A549 (cell line): ENCODE measurements around the gene FBXL15. TPM values are rescaled to one million over a fixed set of nuclear protein-coding genes. Genes with fewer than 3 reads are reported as not detected.

Experiments
- ATAC-seq, 2 experiments: fragments of 200-7000 bp in 1 of 2; fragments of >200 bp in 1 of 2; cut with Nextera tagmentation in 1 of 2; cut with Tn5 transposase in 1 of 2; 3 replicates each; pipeline versions ENCODE4 v1.8.0 to v1.9.1; 2018 to 2020; ENCODE audit warnings: mild to moderate bottlenecking in 1 of 2, moderate library complexity in 1 of 2
- CTCF ChIA-PET: fragments of 300-600 bp; sonication (Branson Sonifier 250); formaldehyde crosslinking; extraction: SDS; loops from one replicate; lab custom pipeline; 2021; ENCODE audit warnings: antibody characterized with exemption, inconsistent platforms; lab: Yijun Ruan, JAX
- POLR2A ChIA-PET: fragments of 350-600 bp; formaldehyde crosslinking; extraction: SDS; loops from one replicate; lab custom pipeline; 2021; ENCODE audit warnings: antibody characterized with exemption, inconsistent platforms; lab: Yijun Ruan, JAX
- DNase-seq, 2 experiments: peaks; one replicate each; pipeline versions ENCODE4 v3.0.0 to v3.0.0-alpha.2; 2011 to 2016; ENCODE audit warnings: low read depth in 1 of 2, low spot score in 1 of 2
- FAIRE-seq: peaks from 2 replicates; lab custom pipeline; 2011; peaks lifted over from hg19 to GRCh38; lab: Jason Lieb, UNC
- H3K27ac ChIP-seq, 2 experiments: fragments of >200 bp; sonication (Bioruptor Twin); formaldehyde crosslinking; 3 replicates each; pipeline ENCODE4 v1.5.1; 2016 to 2017
- H3K4me1 ChIP-seq: fragments of >200 bp; sonication (Bioruptor Twin); formaldehyde crosslinking; 3 replicates; pipeline ENCODE4 v1.6.1; 2016
- H3K4me2 ChIP-seq: fragments of >200 bp; sonication (Bioruptor Twin); formaldehyde crosslinking; 3 replicates; pipeline ENCODE4 v1.6.1; 2016
- H3K4me3 ChIP-seq: fragments of >200 bp; sonication (Bioruptor Twin); formaldehyde crosslinking; 3 replicates; pipeline ENCODE4 v1.5.1; 2016
- H3K9me3 ChIP-seq: fragments of >200 bp; sonication (Bioruptor Twin); formaldehyde crosslinking; 3 replicates; pipeline ENCODE4 v1.6.1; 2016
- BCL3 ChIP-seq: fragments of >200 bp; sonication (Bioruptor Twin); formaldehyde crosslinking; IDR thresholded peaks from 3 replicates; pipeline ENCODE4 v1.6.1; 2016
- FOXS1 ChIP-seq: fragments of 250-450 bp; sonication (Bioruptor Pico); IDR thresholded peaks from 2 replicates; pipeline ENCODE4 v1.5.0; 2020; ENCODE audit warnings: mild to moderate bottlenecking, moderate library complexity
- JUNB ChIP-seq: fragments of >200 bp; sonication (Bioruptor Twin); formaldehyde crosslinking; IDR thresholded peaks from 2 replicates; pipeline ENCODE4 v1.6.1; 2016
- KDM1A ChIP-seq: fragments of 200-600 bp; sonication (generic); IDR thresholded peaks from 2 replicates; pipeline ENCODE4 v1.6.1; 2016; ENCODE audit warnings: low read depth, mild to moderate bottlenecking
- KDM5A ChIP-seq: fragments of 200-600 bp; sonication (generic); IDR thresholded peaks from 2 replicates; pipeline ENCODE4 v1.6.1; 2016; ENCODE audit warnings: antibody characterized with exemption, mild to moderate bottlenecking
- MAX ChIP-seq: IDR thresholded peaks from 2 replicates; pipeline ENCODE4 v1.6.1; 2012
- NR3C1 ChIP-seq: fragments of >200 bp; sonication (Bioruptor Twin); formaldehyde crosslinking; IDR thresholded peaks from 3 replicates; pipeline ENCODE4 v1.6.1; 2017
- POLR2AphosphoS2 ChIP-seq: conservative IDR thresholded peaks from 2 replicates; pipeline ENCODE4 v1.6.1; 2012; ENCODE audit warnings: low read length, improper control_type of control experiment, inconsistent platforms
- REST ChIP-seq: fragments of 200-600 bp; sonication (generic); IDR thresholded peaks from 2 replicates; pipeline ENCODE4 v1.6.1; 2016; ENCODE audit warnings: antibody characterized with exemption, mild to moderate bottlenecking, moderate library complexity
- RFX5 ChIP-seq: fragments of 450-650 bp; IDR thresholded peaks from 2 replicates; pipeline ENCODE4 v1.7.1; 2014; ENCODE audit warnings: antibody characterized with exemption, mild to moderate bottlenecking, moderate library complexity
- TFCP2L1 ChIP-seq: fragments of 250-450 bp; sonication (Bioruptor Pico); IDR thresholded peaks from 2 replicates; pipeline ENCODE4 v1.5.0; 2021; ENCODE audit warnings: mild to moderate bottlenecking
- whole genome bisulfite sequencing: methylation state at CpG from one replicate; pipeline ENCODE4 v1.1.6; 2017; ENCODE audit errors: missing lambda C conversion rate; 5-methylcytosine and 5-hydroxymethylcytosine counted together
- polyA plus RNA-seq, 4 experiments: library from polyadenylated mRNA; depleted of rRNA in 3 of 4; stranded (reverse); fragments of >200 nt; fragmentation: RNase III in 1 of 4; extraction: RNeasy Plus Mini Kit Qiagen cat#74134 plus additional on column Dnase treatment in 1 of 4; gene quantifications; 2 replicates in 3 of 4; 3 replicates in 1 of 4; pipeline ENCODE4 v1.2.3, GENCODE V29; 2011 to 2017

FBXL15 gene
- polyA plus RNA-seq, 2 of the 4 experiments (the other 2 are of a cell fraction): 4.8 to 9.4 TPM

- WGBS: 80% methylated on average over 10 of the region's 13 CpGs
- POLR2A ChIA-PET: interaction anchor here (1.1 kb wide), 1 partner anchor 18 kb away, joined by 6 read pairs; the partner anchor contains the start of gene FBXL15
- Histone ChIP-seq H3K4me3 (no peak overlapping the region), H3K4me2 (no peak overlapping the region), H3K27ac (peak overlapping the region in 1 of 2 experiments; percentile 78; a peak in 3 of 6 replicates), H3K9me3 (no peaks in the 10 kb centered on the region), H3K4me1 (peaks cover 30% of the 10 kb centered on the region)
- ATAC-seq: no peak
- no peak for FAIRE-seq
- DNase-seq: no peak
- TF ChIP-seq REST (no peak), FOXS1 (no peak), NR3C1 (no peak), BCL3 (no peak), RFX5 (no peak)
- CTCF ChIA-PET: interaction anchor here (0.5 to 16.2 kb wide), 20 partner anchors 8 to 353 kb away, joined by 3 to 450 read pairs (median 5); partner anchors contain the start of genes CUEDC2, ELOVL3, FBXL15 and NFKB2
Observed at GRCh38 chr10:102403115-102403514, 17.5 kb upstream of the FBXL15 start.

- TF ChIP-seq TFCP2L1: 0 out of 2 replicates have a peak, but pooled peaks have one; percentile 20
- TF ChIP-seq MAX: no peak
- TF ChIP-seq KDM5A: no peak
- no peak overlapping the region for H3K27ac ChIP-seq
- ATAC-seq: no peak
- no peak for DNase-seq
- no peak overlapping the region for H3K4me2 ChIP-seq
- no peak overlapping the region for H3K4me3 ChIP-seq
- POLR2A ChIA-PET: interaction anchor here (0.6 to 1.2 kb wide), 4 partner anchors 9 to 22 kb away, joined by 3 to 6 read pairs (median 4); partner anchors contain the start of genes FBXL15 and NFKB2
- CTCF ChIA-PET: interaction anchor here (0.9 to 16.2 kb wide), 16 partner anchors 9 to 235 kb away, joined by 3 to 450 read pairs (median 7); partner anchors contain the start of genes CUEDC2, ELOVL3, FBXL15 and NFKB2
- peaks cover 24% of the 10 kb centered on the region for H3K4me1 ChIP-seq
- FAIRE-seq: no peak
- WGBS: 85% methylated on average over 16 of the region's 17 CpGs
- no peaks in the 10 kb centered on the region for H3K9me3 ChIP-seq
Observed at GRCh38 chr10:102404361-102405107, 16.1 kb upstream of the FBXL15 start.

- H3K4me1 ChIP-seq: peaks cover 19% of the 10 kb centered on the region
- no peak overlapping the region for H3K4me2 ChIP-seq
- FAIRE-seq (no peak), ATAC-seq (no peak), DNase-seq (no peak)
- 95% methylated on average over 5 of the region's 19 CpGs for WGBS
- no peak overlapping the region for H3K27ac ChIP-seq
- ChIA-PET CTCF (interaction anchor here (1.0 to 16.2 kb wide), 10 partner anchors 10 to 235 kb away, joined by 3 to 450 read pairs (median 51); partner anchors contain the start of genes CUEDC2, ELOVL3, FBXL15 and NFKB2), POLR2A (interaction anchor here (0.9 to 1.2 kb wide), 2 partner anchors 10 to 21 kb away, joined by 3 to 4 read pairs; partner anchors contain the start of gene NFKB2)
- TF ChIP-seq JUNB (no peak), KDM1A (no peak), POLR2AphosphoS2 (peak; percentile 80; the same call in 1 of the 2 replicates)
- H3K4me3 ChIP-seq: no peak overlapping the region
- no peaks in the 10 kb centered on the region for H3K9me3 ChIP-seq
Observed at GRCh38 chr10:102405108-102405571, 15.5 kb upstream of the FBXL15 start.
